H9 (cell line): ENCODE results near the gene NRM. TPM values are rescaled to one million over a fixed set of nuclear protein-coding genes. Genes with fewer than 3 reads are reported as not detected.

Source experiments
- DNase-seq: peaks from one replicate; pipeline ENCODE4 v3.0.0-alpha.2; 2017
- H2AFZ ChIP-seq: one replicate; pipeline ENCODE4 v1.6.1; 2013; ENCODE audit warnings: mild to moderate bottlenecking, low read length, control low read depth, moderate library complexity
- H2AK5ac ChIP-seq: 2 replicates; pipeline ENCODE4 v1.6.1; 2013; ENCODE audit warnings: low read length, control low read depth, mixed read lengths; ENCODE audit not compliant: insufficient read length
- H2BK120ac ChIP-seq: one replicate; pipeline ENCODE4 v1.6.1; 2013; ENCODE audit warnings: low read depth, mild to moderate bottlenecking, low read length, control low read depth, inconsistent platforms; ENCODE audit not compliant: poor library complexity, severe bottlenecking
- H2BK12ac ChIP-seq: 2 replicates; pipeline ENCODE4 v1.6.1; 2013; ENCODE audit warnings: low read length, control low read depth, mixed read lengths, low read depth; ENCODE audit not compliant: insufficient read length
- H2BK15ac ChIP-seq: 2 replicates; pipeline ENCODE4 v1.6.1; 2013; ENCODE audit warnings: low read depth, low read length, control low read depth
- H2BK20ac ChIP-seq: one replicate; pipeline ENCODE4 v1.6.1; 2013; ENCODE audit warnings: low read depth, mild to moderate bottlenecking, low read length, control low read depth, inconsistent platforms; ENCODE audit not compliant: poor library complexity, severe bottlenecking
- H2BK5ac ChIP-seq: 2 replicates; pipeline ENCODE4 v1.6.1; 2013; ENCODE audit warnings: low read length, control low read depth, mixed read lengths; ENCODE audit not compliant: insufficient read length
- H3K14ac ChIP-seq: 2 replicates; pipeline ENCODE4 v1.6.1; 2013; ENCODE audit warnings: low read length, control low read depth; ENCODE audit not compliant: insufficient read depth
- H3K18ac ChIP-seq: 2 replicates; pipeline ENCODE4 v1.6.1; 2013; ENCODE audit warnings: low read depth, mild to moderate bottlenecking, mixed read lengths, low read length, control low read depth; ENCODE audit not compliant: insufficient read length
- H3K23ac ChIP-seq: 2 replicates; pipeline ENCODE4 v1.6.1; 2013; ENCODE audit warnings: low read length, control low read depth, mixed read lengths, low read depth; ENCODE audit not compliant: insufficient read length
- H3K23me2 ChIP-seq: 2 replicates; pipeline ENCODE4 v1.6.1; 2013; ENCODE audit warnings: low read depth, mild to moderate bottlenecking, mixed read lengths, low read length, control low read depth; ENCODE audit not compliant: insufficient read length, poor library complexity, severe bottlenecking
- H3K27ac ChIP-seq: 2 replicates; pipeline ENCODE4 v1.5.1; 2013; ENCODE audit warnings: low read length, control low read depth, mixed read lengths, low read depth; ENCODE audit not compliant: insufficient read length
- H3K27me3 ChIP-seq: 2 replicates; pipeline ENCODE4 v1.6.1; 2013; ENCODE audit warnings: low read length, control low read depth, inconsistent platforms; ENCODE audit not compliant: insufficient read depth
- H3K4ac ChIP-seq: 2 replicates; pipeline ENCODE4 v1.6.1; 2013; ENCODE audit warnings: low read depth, mild to moderate bottlenecking, control low read depth, inconsistent platforms, low read length, moderate library complexity
- H3K4me1 ChIP-seq: 2 replicates; pipeline ENCODE4 v1.6.1; 2013; ENCODE audit warnings: low read length, control low read depth, inconsistent platforms; ENCODE audit not compliant: insufficient read depth
- H3K4me2 ChIP-seq: 2 replicates; pipeline ENCODE4 v1.6.1; 2013; ENCODE audit warnings: low read length, control low read depth, mixed read lengths; ENCODE audit not compliant: insufficient read length, insufficient read depth
- H3K56ac ChIP-seq: 2 replicates; pipeline ENCODE4 v1.6.1; 2013; ENCODE audit warnings: low read depth, mild to moderate bottlenecking, mixed read lengths, low read length, control low read depth; ENCODE audit not compliant: insufficient read length
- H3K79me1 ChIP-seq: 2 replicates; pipeline ENCODE4 v1.6.1; 2013; ENCODE audit warnings: low read depth, mild to moderate bottlenecking, moderate library complexity, low read length, control low read depth, inconsistent platforms; ENCODE audit not compliant: insufficient read depth, poor library complexity, severe bottlenecking
- H3K79me2 ChIP-seq: 2 replicates; pipeline ENCODE4 v1.6.1; 2013; ENCODE audit warnings: low read length, control low read depth, inconsistent platforms; ENCODE audit not compliant: insufficient read depth
- H3K9ac ChIP-seq: 2 replicates; pipeline ENCODE4 v1.6.1; 2013; ENCODE audit warnings: low read length, control low read depth, mixed read lengths; ENCODE audit not compliant: insufficient read length; ENCODE audit errors: extremely low read depth
- H3K9me3 ChIP-seq: one replicate; pipeline ENCODE4 v1.6.1; 2013; ENCODE audit warnings: low read depth, low read length, inconsistent platforms; ENCODE audit not compliant: control insufficient read depth
- H3T11ph ChIP-seq: one replicate; pipeline ENCODE4 v1.6.1; 2013; ENCODE audit warnings: mild to moderate bottlenecking, low read length, control low read depth, inconsistent platforms
- H4K20me1 ChIP-seq: one replicate; pipeline ENCODE4 v1.6.1; 2013; ENCODE audit not compliant: control insufficient read depth, insufficient read length, insufficient read depth
- H4K5ac ChIP-seq: 2 replicates; pipeline ENCODE4 v1.6.1; 2013; ENCODE audit warnings: low read depth, mild to moderate bottlenecking, mixed read lengths, low read length, control low read depth; ENCODE audit not compliant: insufficient read length
- H4K8ac ChIP-seq: replicated peaks from 2 replicates; pipeline ENCODE4 v1.6.1; 2013; ENCODE audit warnings: low read length, control low read depth, mixed read lengths, low read depth; ENCODE audit not compliant: insufficient read length
- H4K91ac ChIP-seq: 2 replicates; pipeline ENCODE4 v1.6.1; 2013; ENCODE audit warnings: low read depth, mild to moderate bottlenecking, moderate library complexity, mixed read lengths, low read length, control low read depth; ENCODE audit not compliant: insufficient read length
- H3K27ac Mint-ChIP-seq, 3 experiments: 2 replicates in 2 of 3; 3 replicates in 1 of 3; pipeline ENCODE4 v1.8.0; 2020 to 2021; ENCODE audit warnings: mixed read lengths in 3 of 3, mild to moderate bottlenecking in 1 of 3, moderate library complexity in 1 of 3
- H3K27me3 Mint-ChIP-seq: 2 replicates; pipeline ENCODE4 v1.8.0; 2021; ENCODE audit warnings: low read depth, mild to moderate bottlenecking, moderate library complexity, mixed read lengths
- H3K36me3 Mint-ChIP-seq, 3 experiments: 2 replicates in 2 of 3; 3 replicates in 1 of 3; pipeline ENCODE4 v1.8.0; 2020 to 2021; ENCODE audit warnings: low read depth in 3 of 3, mixed read lengths in 3 of 3; ENCODE audit not compliant: insufficient read depth in 1 of 3
- H3K4me1 Mint-ChIP-seq, 2 experiments: 2 replicates each; pipeline ENCODE4 v1.8.0; 2020; ENCODE audit warnings: mixed read lengths in 2 of 2
- H3K4me3 Mint-ChIP-seq, 2 experiments: 2 replicates in 1 of 2; 3 replicates in 1 of 2; pipeline ENCODE4 v1.8.0; 2020 to 2021; ENCODE audit warnings: mild to moderate bottlenecking in 2 of 2, mixed read lengths in 2 of 2, moderate library complexity in 1 of 2
- H3K9me3 Mint-ChIP-seq, 2 experiments: 2 replicates in 1 of 2; 3 replicates in 1 of 2; pipeline ENCODE4 v1.8.0; 2020; ENCODE audit warnings: mild to moderate bottlenecking in 2 of 2, mixed read lengths in 2 of 2, moderate library complexity in 1 of 2
- CTCF ChIP-seq: fragments of 200-600 bp; sonication (generic); conservative IDR thresholded peaks from 3 replicates; pipeline ENCODE4 v1.8.0; 2021; ENCODE audit warnings: antibody characterized with exemption, mild to moderate bottlenecking
- WGBS: extraction: QIAGEN DNeasy Blood & Tissue Kit; methylation state at CpG from one replicate; pipeline ENCODE4 v1.1.7; 2013; ENCODE audit warnings: missing lambda C conversion rate, low lambda C conversion rate, mixed read lengths; ENCODE audit not compliant: insufficient read length; ENCODE audit errors: extremely low coverage; 5-methylcytosine and 5-hydroxymethylcytosine counted together
- total RNA-seq: library from RNA; stranded (reverse); gene quantifications from 2 replicates; pipeline ENCODE4 v1.2.1, GENCODE V29; 2021

The NRM gene
- total RNA-seq, 1 experiment from 2014 or later, result 36.5 TPM

- Histone ChIP-seq H3K27me3 (no peaks in the 10 kb centered on the region), H3K56ac (no peak overlapping the region), H3T11ph (no peak overlapping the region), H2AFZ (no peak overlapping the region), H2BK15ac (no peak overlapping the region), H2BK20ac (no peak overlapping the region), H3K4ac (no peak overlapping the region), H3K79me2 (no peaks in the 10 kb centered on the region), H3K4me2 (peak overlapping the region; percentile 76), H2AK5ac (no peak overlapping the region), H2BK5ac (peak overlapping the region; percentile 61), H3K9ac (peak overlapping the region; percentile 70), H3K18ac (peak overlapping the region; percentile 85), H4K20me1 (no peaks in the 10 kb centered on the region), H3K4me1 (no peaks in the 10 kb centered on the region), H4K91ac (no peak overlapping the region), H3K23me2 (peaks cover 8% of the 10 kb centered on the region), H4K8ac (no peak overlapping the region), H2BK12ac (no peak overlapping the region), H3K79me1 (peaks cover 2% of the 10 kb centered on the region), H4K5ac (no peak overlapping the region), H3K14ac (peak overlapping the region; percentile 83), H3K9me3 (no peaks in the 10 kb centered on the region), H3K23ac (no peak overlapping the region), H2BK120ac (no peak overlapping the region), H3K27ac (no peak overlapping the region)
- Mint-ChIP-seq H3K4me1 (peaks cover 14 to 17% of the 10 kb centered on the region in 2 experiments), H3K27me3 (no peaks in the 10 kb centered on the region), H3K27ac (peak overlapping the region in 2 of 3 experiments; percentile 35 to 90; a peak in 3 of 7 replicates), H3K9me3 (no peaks in the 10 kb centered on the region), H3K4me3 (peak overlapping the region; percentile 85 to 94), H3K36me3 (peaks cover 17 to 65% (median 57%) of the 10 kb centered on the region in 3 experiments)
- no CpG with 5 or more reads among the region's 78 CpGs for WGBS
- no peak for TF ChIP-seq CTCF
- DNase-seq, result peak; percentile 89
Measured at GRCh38 chr6:30647242-30648116, 43.3 kb downstream of the NRM start.
